Naive thymus-derived CD4-positive, alpha-beta T cell (primary cell): ENCODE data around the gene FAM219B. TPM values are rescaled to one million over a fixed set of nuclear protein-coding genes. Genes with fewer than 3 reads are reported as not detected.

Experiments
- ATAC-seq: fragments of 150-1000 bp; cut with Tn5 transposase; 2 replicates; pipeline ENCODE4 v1.10.0; 2021; ENCODE audit warnings: mild to moderate bottlenecking, moderate library complexity
- CTCF ChIA-PET: fragments of 350-600 bp; sonication (Branson Sonifier 250); formaldehyde crosslinking; loops from one replicate; lab custom pipeline; 2021; ENCODE audit warnings: antibody characterized with exemption; lab: Charles Lee
- POLR2A ChIA-PET: fragments of 350-600 bp; sonication (Branson Sonifier 250); formaldehyde crosslinking; loops from one replicate; lab custom pipeline; 2021; ENCODE audit warnings: antibody characterized with exemption, inconsistent platforms; lab: Charles Lee
- DNase-seq, 9 donors: peaks; one replicate each; pipeline versions ENCODE4 v3.0.0 to v3.0.0-alpha.2; 2020 to 2022; ENCODE audit warnings: mixed read lengths in 1 of 9
- H3K27ac ChIP-seq: one replicate; pipeline ENCODE4 v1.7.0; 2013; ENCODE audit warnings: mild to moderate bottlenecking, low read depth, low read length, moderate library complexity
- H3K27me3 ChIP-seq, 2 donors: one replicate each; pipeline ENCODE4 v1.7.0; 2013; ENCODE audit warnings: low read length in 2 of 2, mild to moderate bottlenecking in 2 of 2, moderate library complexity in 2 of 2; ENCODE audit not compliant: control insufficient read depth in 2 of 2, insufficient read depth in 2 of 2
- H3K36me3 ChIP-seq, 3 experiments: 1 replicate in 2 of 3; 2 replicates in 1 of 3; pipeline ENCODE4 v1.7.0; 2013; ENCODE audit warnings: low read length in 3 of 3, mild to moderate bottlenecking in 3 of 3, moderate library complexity in 1 of 3; ENCODE audit not compliant: insufficient read depth in 3 of 3, control insufficient read depth in 2 of 3
- H3K4me1 ChIP-seq, 2 donors: one replicate each; pipeline ENCODE4 v1.7.0; 2013; ENCODE audit warnings: low read length in 2 of 2, mild to moderate bottlenecking in 2 of 2, moderate library complexity in 1 of 2; ENCODE audit not compliant: control insufficient read depth in 2 of 2, insufficient read depth in 2 of 2
- H3K4me3 ChIP-seq: 2 replicates; pipeline ENCODE4 v1.7.0; 2013; ENCODE audit warnings: mild to moderate bottlenecking, low read length
- H3K9me3 ChIP-seq, 3 experiments: 1 replicate in 2 of 3; 2 replicates in 1 of 3; pipeline ENCODE4 v1.7.0; 2013; ENCODE audit warnings: low read length in 3 of 3; ENCODE audit not compliant: control insufficient read depth in 2 of 3
- H3K27ac Mint-ChIP-seq, 9 donors: one replicate each; pipeline ENCODE4 v1.8.0; 2020 to 2022; ENCODE audit warnings: mixed read lengths in 9 of 9, mild to moderate bottlenecking in 8 of 9, moderate library complexity in 5 of 9, inconsistent platforms in 2 of 9
- H3K27me3 Mint-ChIP-seq, 5 donors: one replicate each; pipeline ENCODE4 v1.8.0; 2021 to 2022; ENCODE audit warnings: mixed read lengths in 5 of 5, mild to moderate bottlenecking in 1 of 5
- H3K36me3 Mint-ChIP-seq, 5 donors: one replicate each; pipeline ENCODE4 v1.8.0; 2020 to 2022; ENCODE audit warnings: mixed read lengths in 5 of 5, mild to moderate bottlenecking in 3 of 5, inconsistent platforms in 1 of 5
- H3K4me1 Mint-ChIP-seq, 7 donors: one replicate each; pipeline ENCODE4 v1.8.0; 2020 to 2022; ENCODE audit warnings: mixed read lengths in 7 of 7, mild to moderate bottlenecking in 3 of 7, inconsistent platforms in 1 of 7
- H3K4me3 Mint-ChIP-seq, 10 donors: one replicate each; pipeline ENCODE4 v1.8.0; 2020 to 2022; ENCODE audit warnings: mild to moderate bottlenecking in 10 of 10, mixed read lengths in 10 of 10, moderate library complexity in 6 of 10, inconsistent platforms in 2 of 10
- H3K9me3 Mint-ChIP-seq, 11 donors: one replicate each; pipeline ENCODE4 v1.8.0; 2020 to 2022; ENCODE audit warnings: mixed read lengths in 11 of 11, mild to moderate bottlenecking in 4 of 11, inconsistent platforms in 1 of 11, moderate library complexity in 1 of 11
- intact Hi-C, 2 donors: fragments of 100-400 bp; cut with micrococcal nuclease; formaldehyde crosslinking; loops; one replicate each; pipeline ENCODE4 v1.15.1; 2023
- polyA plus RNA-seq, 2 donors: library from polyadenylated mRNA; unstranded; fragments of 300-500 nt; fragmentation: Illumina TruSeq; gene quantifications; one replicate each; pipeline ENCODE4 v1.2.3, GENCODE V29; 2021
- total RNA-seq, 6 experiments: library from RNA in 5 of 6; stranded (reverse) in 5 of 6; gene quantifications; 1 replicate in 5 of 6; 2 replicates in 1 of 6; pipeline ENCODE4 v1.2.3 and lab custom pipeline; 2021 to 2026

The FAM219B gene
- total and polyA plus RNA-seq, 7 experiments from 2014 or later, result 20.2 to 111 (median 56.7) TPM

DNA sequence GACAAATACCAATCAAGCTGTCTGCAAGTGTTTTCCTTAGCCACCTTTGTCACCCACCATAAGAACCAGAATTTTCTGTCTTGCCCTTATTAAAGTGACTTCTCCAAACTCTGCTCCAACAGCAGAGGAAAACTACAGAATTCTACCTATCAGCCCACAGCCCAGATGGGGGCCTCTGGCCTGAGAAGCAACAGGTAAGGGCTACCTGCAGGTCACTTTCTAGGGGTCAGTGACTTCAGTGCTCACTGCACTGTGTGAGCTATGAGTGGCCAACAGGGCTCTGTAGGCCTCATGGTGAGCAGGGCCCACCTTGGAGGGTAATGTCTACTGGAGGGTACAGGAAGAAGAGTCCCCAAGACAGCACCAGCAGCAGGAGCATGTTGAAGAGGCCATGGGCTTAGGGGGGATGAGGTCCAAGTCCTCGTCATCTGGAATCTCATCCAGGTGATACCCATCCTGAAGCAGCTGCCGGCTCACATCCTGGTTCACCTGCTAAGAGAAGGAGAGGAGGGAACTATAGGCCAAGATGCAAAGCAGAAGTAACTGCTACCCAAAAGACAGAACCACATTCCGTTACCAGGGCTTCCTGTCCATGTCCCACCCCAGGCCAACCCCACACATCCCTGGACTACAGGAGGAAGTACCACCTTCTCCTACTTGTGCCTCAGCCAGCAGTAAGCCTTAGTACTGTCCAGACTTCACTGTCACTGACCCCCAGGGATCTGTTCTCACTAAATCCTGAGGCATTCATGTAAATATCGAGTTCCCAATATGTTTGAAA is 4.2 kb downstream of the FAM219B start:
- ATAC-seq, result no peak
- Histone ChIP-seq H3K4me1 (peaks cover 19 to 20% of the 10 kb centered on the region in 2 donors), H3K27ac (peak overlapping the region; percentile 2), H3K27me3 (no peaks in the 10 kb centered on the region), H3K9me3 (no peaks in the 10 kb centered on the region), H3K4me3 (no peak overlapping the region), H3K36me3 (peaks cover 0 to 62% (median 0%) of the 10 kb centered on the region in 3 experiments)
- H3K4me3 Mint-ChIP-seq, result peak overlapping the region in 2 of 10 donors; percentile 5 to 7
- H3K27me3 Mint-ChIP-seq, result no peaks in the 10 kb centered on the region
- ChIA-PET POLR2A (interaction anchor here (0.8 to 6.7 kb wide), 12 partner anchors 9 to 132 kb away, joined by 3 to 45 read pairs (median 6); partner anchors contain the start of genes COX5A, MPI and ULK3), CTCF (interaction anchor here (0.5 to 4.4 kb wide), 29 partner anchors 9 to 267 kb away, joined by 3 to 30 read pairs (median 5); partner anchors contain the start of genes MPI and SCAMP2)
- H3K4me1 Mint-ChIP-seq, result peaks cover 34 to 58% (median 47%) of the 10 kb centered on the region in 7 donors
- intact Hi-C loops, result loop anchor here in 1 of 2 donors (1.0 kb wide), 2 partner anchors 12 to 267 kb away; partner anchors contain the start of gene MPI
- H3K27ac Mint-ChIP-seq, result peak overlapping the region in 8 of 9 donors; percentile 16 to 86 (median 66)
- peaks cover 5 to 19% (median 9%) of the 10 kb centered on the region in 5 donors for H3K36me3 Mint-ChIP-seq
- DNase-seq, result no peak
- H3K9me3 Mint-ChIP-seq, result no peaks in the 10 kb centered on the region

DNA sequence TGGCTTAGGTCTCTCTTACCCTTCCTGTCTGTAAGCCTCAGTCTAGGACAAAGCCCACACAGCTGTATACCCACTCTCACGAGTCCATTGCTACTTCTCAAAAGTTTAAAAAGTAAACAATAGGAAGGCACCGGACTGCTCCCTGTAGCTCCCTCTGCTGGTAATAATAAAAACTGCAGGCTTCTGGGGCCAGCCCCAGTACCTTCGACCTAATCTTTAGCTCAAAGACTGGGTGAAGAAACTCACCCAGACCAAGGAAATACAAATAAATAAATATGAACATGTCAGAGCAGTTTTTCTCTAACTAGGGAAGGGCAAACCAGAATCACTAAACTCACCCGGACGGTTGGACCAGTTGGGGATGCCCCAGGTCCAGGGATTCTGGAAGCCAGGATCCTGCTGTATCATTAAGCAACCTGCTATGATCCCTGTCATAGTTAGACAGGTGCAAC is 5.0 kb downstream of the FAM219B start:
- H3K4me1 Mint-ChIP-seq, result peaks cover 31 to 53% (median 44%) of the 10 kb centered on the region in 7 donors
- H3K4me3 Mint-ChIP-seq, result peak overlapping the region in 3 of 10 donors; percentile 14 to 17 (median 16)

DNA sequence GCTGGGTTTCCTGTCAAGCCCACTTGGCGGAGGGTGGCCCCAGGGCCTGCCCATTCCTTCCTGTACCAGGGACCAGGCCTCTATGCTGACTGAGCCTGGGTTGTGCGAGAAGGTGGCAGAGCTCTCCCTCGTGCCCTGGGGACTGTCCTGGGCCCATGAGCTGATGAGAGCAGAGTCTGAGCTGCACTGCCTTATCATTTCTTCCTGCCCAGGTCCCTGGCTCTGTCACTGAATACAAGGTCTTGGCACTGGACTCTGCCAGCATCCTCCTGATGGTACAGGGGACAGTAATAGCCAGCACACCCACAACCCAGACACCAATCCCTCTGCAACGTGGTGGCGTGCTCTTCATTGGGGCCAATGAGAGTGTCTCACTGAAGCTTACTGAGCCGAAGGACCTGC is 9.3 kb downstream of the FAM219B start:
- H3K36me3 ChIP-seq, result peaks cover 0 to 52% (median 0%) of the 10 kb centered on the region in 3 experiments
- peaks cover 30 to 35% of the 10 kb centered on the region in 2 donors for H3K4me1 ChIP-seq
- Mint-ChIP-seq H3K4me3 (no peak overlapping the region), H3K4me1 (peaks cover 25 to 47% (median 38%) of the 10 kb centered on the region in 7 donors), H3K27me3 (no peaks in the 10 kb centered on the region), H3K9me3 (peaks cover 0 to 2% (median 0%) of the 10 kb centered on the region in 11 donors), H3K27ac (peak overlapping the region in 4 of 9 donors; percentile 7 to 45 (median 22)), H3K36me3 (peaks cover 6 to 24% (median 13%) of the 10 kb centered on the region in 5 donors)
- ATAC-seq (no peak), DNase-seq (no peak)
- ChIA-PET CTCF (interaction anchor here (1.0 to 1.1 kb wide), 2 partner anchors 38 to 126 kb away, joined by 3 to 4 read pairs; no protein-coding TSS in a partner anchor), POLR2A (interaction anchor here (1.0 to 3.2 kb wide), 7 partner anchors 8 to 126 kb away, joined by 3 to 24 read pairs (median 6); partner anchors contain the start of genes FAM219B, SCAMP2 and ULK3)
- intact Hi-C loops, result no loop called here
- no peaks in the 10 kb centered on the region for H3K9me3 ChIP-seq
- H3K27me3 ChIP-seq, result no peaks in the 10 kb centered on the region
- H3K4me3 ChIP-seq, result no peak overlapping the region
- no peak overlapping the region for H3K27ac ChIP-seq

More for the DNA sequence above, 5.0 kb downstream of the FAM219B start:
- ChIA-PET CTCF (interaction anchor here (0.5 to 4.4 kb wide), 33 partner anchors 8 to 271 kb away, joined by 3 to 30 read pairs (median 4); partner anchors contain the start of genes MPI and SCAMP2), POLR2A (interaction anchor here (0.8 to 6.7 kb wide), 18 partner anchors 8 to 132 kb away, joined by 3 to 45 read pairs (median 4); partner anchors contain the start of genes COX5A, CSK, MPI and ULK3)
- H3K9me3 Mint-ChIP-seq, result no peaks in the 10 kb centered on the region
- DNase-seq (peak; percentile 39 to 72 (median 63)), ATAC-seq (peak; percentile 81)
- H3K36me3 Mint-ChIP-seq, result peaks cover 5 to 19% (median 9%) of the 10 kb centered on the region in 5 donors
- H3K27me3 ChIP-seq, result no peaks in the 10 kb centered on the region
- intact Hi-C loops, result loop anchor here (1.0 kb wide), 7 partner anchors 8 to 266 kb away; partner anchors contain the start of genes MPI (in 1 of the 2), SCAMP2 (in 1 of the 2) and ULK3 (in 1 of the 2)
- H3K4me1 ChIP-seq, result peaks cover 15 to 16% of the 10 kb centered on the region in 2 donors
- peaks cover 0 to 66% (median 0%) of the 10 kb centered on the region in 3 experiments for H3K36me3 ChIP-seq
- no peaks in the 10 kb centered on the region for H3K27me3 Mint-ChIP-seq
- no peak overlapping the region for H3K4me3 ChIP-seq
- H3K27ac ChIP-seq, result peak overlapping the region; percentile 2
- H3K27ac Mint-ChIP-seq, result peak overlapping the region; percentile 5 to 86 (median 61)
- H3K9me3 ChIP-seq, result no peaks in the 10 kb centered on the region

DNA sequence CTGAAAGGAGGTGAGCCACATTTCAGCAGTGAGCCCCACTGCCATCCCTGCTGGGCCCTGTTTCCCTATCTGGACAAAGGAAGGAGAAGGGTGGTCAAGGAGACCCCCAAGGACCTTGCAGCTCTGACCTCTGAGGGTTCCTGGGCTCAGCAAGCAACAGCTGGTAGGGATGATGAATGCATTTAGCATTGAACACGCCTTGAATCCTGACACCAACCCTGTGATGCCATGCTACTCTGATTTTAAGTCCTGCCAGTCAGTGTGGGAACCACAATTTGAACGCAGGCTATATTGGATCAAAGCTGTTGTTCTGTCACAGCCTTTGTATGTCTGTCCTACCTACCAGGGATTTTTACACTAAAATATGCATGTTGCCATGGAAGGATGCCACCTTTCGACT is 10.3 kb downstream of the FAM219B start:
- Histone ChIP-seq H3K36me3 (peaks cover 0 to 56% (median 1%) of the 10 kb centered on the region in 3 experiments), H3K27me3 (no peaks in the 10 kb centered on the region), H3K4me1 (peaks cover 23 to 29% of the 10 kb centered on the region in 2 donors), H3K4me3 (no peak overlapping the region), H3K9me3 (no peaks in the 10 kb centered on the region), H3K27ac (no peak overlapping the region)
- H3K27ac Mint-ChIP-seq, result peak overlapping the region in 6 of 9 donors; percentile 42 to 83 (median 70)
- intact Hi-C loops, result no loop called here
- ATAC-seq, result no peak
- peaks cover 19 to 47% (median 35%) of the 10 kb centered on the region in 7 donors for H3K4me1 Mint-ChIP-seq
- no peaks in the 10 kb centered on the region for H3K27me3 Mint-ChIP-seq
- POLR2A ChIA-PET, result interaction anchor here (0.8 to 3.2 kb wide), 5 partner anchors 10 to 124 kb away, joined by 3 to 24 read pairs (median 6); partner anchors contain the start of genes FAM219B and ULK3
- peaks cover 6 to 30% (median 13%) of the 10 kb centered on the region in 5 donors for H3K36me3 Mint-ChIP-seq
- peaks cover 0 to 2% (median 0%) of the 10 kb centered on the region in 11 donors for H3K9me3 Mint-ChIP-seq
- no peak for DNase-seq
- no peak overlapping the region for H3K4me3 Mint-ChIP-seq
- CTCF ChIA-PET, result interaction anchor here (1.0 kb wide), 1 partner anchor 125 kb away, joined by 4 read pairs; no protein-coding TSS in a partner anchor

DNA sequence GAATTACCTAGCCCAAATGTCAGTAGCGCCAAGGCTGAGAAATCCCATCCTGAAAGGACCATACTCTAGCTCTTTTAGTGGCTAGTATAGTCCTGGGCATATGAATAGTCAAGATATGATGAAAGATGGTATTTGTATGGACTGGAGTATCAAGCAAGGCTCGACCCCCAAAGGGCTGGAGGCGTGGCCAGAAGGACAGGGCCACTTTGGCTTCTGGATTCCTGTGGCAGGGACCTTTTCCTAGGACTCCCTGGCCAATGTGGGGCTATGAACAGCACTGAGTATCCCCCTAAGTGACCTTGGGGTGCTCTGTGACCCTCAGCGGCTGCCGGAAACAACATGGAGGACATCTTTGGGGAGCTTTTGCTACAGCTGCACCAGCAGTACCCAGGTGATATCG is 10.8 kb downstream of the FAM219B start:
- H3K27ac Mint-ChIP-seq, result peak overlapping the region in 7 of 9 donors; percentile 51 to 83 (median 70)
- H3K27me3 ChIP-seq, result no peaks in the 10 kb centered on the region
- no peaks in the 10 kb centered on the region for H3K9me3 ChIP-seq
- peaks cover 22 to 29% of the 10 kb centered on the region in 2 donors for H3K4me1 ChIP-seq
- peaks cover 0 to 56% (median 4%) of the 10 kb centered on the region in 3 experiments for H3K36me3 ChIP-seq
- ATAC-seq, result no peak
- H3K27me3 Mint-ChIP-seq, result no peaks in the 10 kb centered on the region
- CTCF ChIA-PET, result interaction anchor here (0.7 to 0.8 kb wide), 2 partner anchors 10 to 38 kb away, joined by 3 to 8 read pairs; no protein-coding TSS in a partner anchor
- H3K4me3 ChIP-seq, result no peak overlapping the region
- peak overlapping the region in 2 of 10 donors; percentile 6 to 29 for H3K4me3 Mint-ChIP-seq
- H3K4me1 Mint-ChIP-seq, result peaks cover 19 to 49% (median 35%) of the 10 kb centered on the region in 7 donors
- intact Hi-C loops, result no loop called here
- H3K36me3 Mint-ChIP-seq, result peaks cover 6 to 29% (median 13%) of the 10 kb centered on the region in 5 donors
- peak overlapping the region; percentile 40 for H3K27ac ChIP-seq
- peaks cover 0 to 2% (median 0%) of the 10 kb centered on the region in 11 donors for H3K9me3 Mint-ChIP-seq
- POLR2A ChIA-PET, result interaction anchor here (0.8 to 3.2 kb wide), 5 partner anchors 11 to 123 kb away, joined by 3 to 24 read pairs (median 6); partner anchors contain the start of genes FAM219B and ULK3
- DNase-seq, result no peak
